Retinal pigment epithelial cell (primary cell): ENCODE results near the gene DOCK10.

ENCODE experiments used
- DNase-seq: peaks from one replicate; pipeline ENCODE4 v3.0.0-alpha.2; 2010; ENCODE audit warnings: low read depth
- H3K4me3 ChIP-seq: 2 replicates; pipeline ENCODE4 v1.5.1; 2011; ENCODE audit warnings: mild to moderate bottlenecking, low read length, control low read depth, moderate library complexity
- TF ChIP-seq, protein P1 (sequence below): conservative IDR thresholded peaks from 2 replicates; pipeline ENCODE4 v1.5.1; 2011; ENCODE audit warnings: low read depth, low read length, control low read depth, inconsistent platforms

Gene DOCK10

DNA sequence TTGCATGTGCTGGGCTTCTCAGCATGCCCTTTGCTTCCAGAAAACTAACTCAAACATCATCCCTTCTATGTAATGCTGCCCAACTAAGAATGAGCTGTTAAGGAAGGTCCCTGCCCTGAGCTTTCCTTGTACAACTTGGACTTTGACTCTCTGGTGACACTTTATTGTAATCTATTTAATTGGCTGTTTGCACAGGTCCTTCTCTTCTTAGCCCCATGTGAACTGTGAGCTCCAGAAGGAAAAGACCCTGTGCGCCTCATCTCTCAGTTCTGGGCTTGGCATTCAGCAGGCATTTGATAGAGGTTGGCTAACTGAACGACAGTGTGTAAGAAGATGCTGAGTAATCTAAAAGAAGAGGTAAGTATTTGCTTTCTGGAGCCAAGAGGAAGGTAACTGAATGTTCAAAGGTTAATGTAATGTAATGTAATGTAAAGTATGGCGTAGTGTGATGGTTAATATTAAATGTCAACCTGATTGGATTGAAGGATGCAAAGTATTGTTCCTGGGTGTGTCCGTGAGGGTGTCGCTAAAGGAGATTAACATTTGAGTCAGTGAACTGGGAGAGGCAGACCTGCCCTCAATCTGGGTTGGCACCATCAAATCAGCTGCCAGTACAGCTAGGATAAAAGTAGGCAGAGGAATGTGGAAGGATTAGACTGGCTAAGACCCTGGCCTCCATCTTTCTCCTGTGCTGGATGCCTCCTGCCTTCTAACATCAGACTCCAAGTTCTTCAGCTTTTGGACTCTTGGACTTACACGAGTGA, 265.3 kb downstream of the DOCK10 start:
- no peak overlapping the region for H3K4me3 ChIP-seq
- TF ChIP-seq, protein P1, sequence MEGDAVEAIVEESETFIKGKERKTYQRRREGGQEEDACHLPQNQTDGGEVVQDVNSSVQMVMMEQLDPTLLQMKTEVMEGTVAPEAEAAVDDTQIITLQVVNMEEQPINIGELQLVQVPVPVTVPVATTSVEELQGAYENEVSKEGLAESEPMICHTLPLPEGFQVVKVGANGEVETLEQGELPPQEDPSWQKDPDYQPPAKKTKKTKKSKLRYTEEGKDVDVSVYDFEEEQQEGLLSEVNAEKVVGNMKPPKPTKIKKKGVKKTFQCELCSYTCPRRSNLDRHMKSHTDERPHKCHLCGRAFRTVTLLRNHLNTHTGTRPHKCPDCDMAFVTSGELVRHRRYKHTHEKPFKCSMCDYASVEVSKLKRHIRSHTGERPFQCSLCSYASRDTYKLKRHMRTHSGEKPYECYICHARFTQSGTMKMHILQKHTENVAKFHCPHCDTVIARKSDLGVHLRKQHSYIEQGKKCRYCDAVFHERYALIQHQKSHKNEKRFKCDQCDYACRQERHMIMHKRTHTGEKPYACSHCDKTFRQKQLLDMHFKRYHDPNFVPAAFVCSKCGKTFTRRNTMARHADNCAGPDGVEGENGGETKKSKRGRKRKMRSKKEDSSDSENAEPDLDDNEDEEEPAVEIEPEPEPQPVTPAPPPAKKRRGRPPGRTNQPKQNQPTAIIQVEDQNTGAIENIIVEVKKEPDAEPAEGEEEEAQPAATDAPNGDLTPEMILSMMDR, result no peak
- no peak for DNase-seq

- no peak overlapping the region for H3K4me3 ChIP-seq
- DNase-seq, result no peak
- TF ChIP-seq, protein P1, result no peak
Observed at GRCh38 chr2:224775647-224776046, 266.6 kb downstream of the DOCK10 start.

- TF ChIP-seq, protein P1, result no peak
- H3K4me3 ChIP-seq, result no peak overlapping the region
- DNase-seq, result no peak
Observed at GRCh38 chr2:224774735-224775134, 267.5 kb downstream of the DOCK10 start.

DNA sequence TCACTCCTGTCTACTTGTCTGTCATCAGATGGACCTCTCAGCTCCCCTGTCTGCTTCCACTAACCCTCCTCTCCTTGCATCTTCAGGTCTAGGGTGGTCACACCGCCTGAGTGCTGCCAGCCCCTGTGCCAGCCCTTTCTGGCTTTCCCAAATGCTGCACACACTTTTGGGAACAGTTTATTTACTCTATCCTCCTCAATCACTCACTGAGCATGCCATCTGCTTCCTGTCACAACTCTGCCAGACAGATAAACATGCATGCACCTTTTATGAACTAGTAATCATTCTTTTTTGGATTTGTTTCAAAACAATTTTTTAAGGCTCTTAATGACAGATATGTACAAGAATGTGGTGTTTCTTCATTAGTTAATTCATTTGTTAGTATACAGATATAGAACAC, 269.8 kb downstream of the DOCK10 start:
- TF ChIP-seq, protein P1, result no peak
- no peak overlapping the region for H3K4me3 ChIP-seq
- DNase-seq, result no peak

DNA sequence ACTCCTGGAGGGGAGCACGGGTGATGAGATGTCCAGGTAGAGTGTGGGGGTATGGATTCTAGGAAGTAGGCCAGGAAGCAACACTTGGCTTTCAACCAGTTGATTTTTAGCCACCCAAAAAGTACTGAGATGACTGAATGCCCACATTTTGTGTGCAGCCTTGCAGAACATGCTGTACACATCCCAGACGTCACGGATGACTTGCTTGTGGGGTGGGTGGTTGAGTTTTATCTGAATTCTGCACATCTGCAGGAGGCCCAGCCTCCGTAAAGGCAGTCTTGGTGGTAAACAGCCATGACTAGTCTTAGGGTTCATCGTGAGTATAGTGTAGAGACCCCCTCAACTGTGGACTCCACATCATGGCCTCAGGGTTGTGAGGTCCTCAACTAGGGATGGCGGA, 272.8 kb downstream of the DOCK10 start:
- no peak overlapping the region for H3K4me3 ChIP-seq
- no peak for DNase-seq
- TF ChIP-seq, protein P1, result no peak

- TF ChIP-seq, protein P1, result no peak
- no peak for DNase-seq
- no peak overlapping the region for H3K4me3 ChIP-seq
Observed at GRCh38 chr2:224764565-224765236, 277.6 kb downstream of the DOCK10 start.
